G401 (cell line): Measurements from ENCODE around the gene PLEKHG7. TPM values are rescaled to one million over a fixed set of nuclear protein-coding genes. Genes with fewer than 3 reads are reported as not detected.

Experiments used
- DNase-seq: peaks from one replicate; pipeline ENCODE4 v3.0.0-alpha.2; 2015; ENCODE audit warnings: low spot score
- in situ Hi-C: cut with HindIII; loops from 2 replicates; pipeline ENCODE4 v1.10.0; 2016; ENCODE audit warnings: low sequenced_read_pairs, mixed read lengths
- total RNA-seq: library from RNA; depleted of rRNA; stranded (reverse); fragments of >200 nt; shearing (Covaris generic); gene quantifications from 2 replicates; pipeline ENCODE4 v1.2.3, GENCODE V29; 2014

PLEKHG7 gene
- total RNA-seq, 1 experiment from 2014 or later = not detected

DNA sequence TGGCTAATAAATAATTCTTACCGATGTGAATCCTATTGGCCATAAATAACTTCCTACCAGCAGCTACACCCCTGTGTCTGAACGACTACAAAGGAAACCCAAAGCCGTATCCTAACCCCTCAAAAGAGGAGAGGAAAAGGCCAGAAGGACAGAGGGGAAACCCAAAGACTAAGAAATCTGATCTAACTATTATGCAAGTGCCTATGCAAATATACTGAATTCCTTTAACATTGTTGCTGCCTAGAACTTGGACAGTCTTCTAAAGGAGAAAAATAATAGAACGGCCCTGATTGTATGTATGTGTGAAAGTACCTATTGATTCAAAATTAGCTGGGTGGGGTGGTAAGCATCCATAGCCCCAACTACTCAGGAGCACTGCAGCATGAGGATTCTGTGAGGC, 997 bp downstream of the PLEKHG7 start:
- in situ Hi-C loops = no loop called here
- no peak for DNase-seq

DNA sequence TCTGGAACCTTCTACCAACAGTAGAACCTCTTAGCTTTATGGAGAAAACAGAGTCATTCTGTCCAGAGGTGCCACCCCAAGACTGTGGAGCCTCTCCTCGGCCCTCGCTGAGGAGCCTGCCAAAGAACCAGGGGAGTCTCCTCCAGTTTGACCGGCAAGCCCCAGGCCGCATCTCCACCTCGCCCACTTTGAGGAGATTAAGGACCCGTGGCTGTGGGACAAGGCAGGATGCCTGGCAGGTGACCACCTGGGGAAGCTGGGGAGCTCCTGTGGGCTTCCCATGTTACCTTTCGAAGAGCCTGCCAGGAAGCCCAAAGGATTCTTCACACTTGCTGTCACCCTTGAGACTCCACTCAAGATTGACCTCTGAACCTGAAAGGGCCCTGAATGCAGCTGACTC, 3.8 kb downstream of the PLEKHG7 start:
- DNase-seq = no peak
- in situ Hi-C loops = no loop called here

DNA sequence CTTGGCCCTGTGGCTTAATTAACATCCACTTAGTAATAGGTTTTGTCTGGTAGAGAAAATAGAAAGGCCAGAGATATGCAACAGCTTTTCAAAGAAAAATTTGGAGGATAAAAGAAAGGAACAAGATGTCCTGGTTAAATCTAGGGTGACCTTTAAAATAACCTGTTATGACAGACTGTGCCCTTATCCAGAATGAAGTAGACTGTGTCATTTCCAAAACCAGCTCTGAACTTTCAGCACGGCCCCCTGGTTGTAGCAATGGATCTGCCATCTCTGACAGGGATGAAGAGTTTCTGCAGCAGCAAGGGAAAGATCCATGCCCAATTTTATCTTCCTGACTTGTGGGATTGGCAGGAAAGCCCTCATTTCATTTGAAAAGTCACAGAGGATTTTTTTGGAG, 5.1 kb downstream of the PLEKHG7 start:
- in situ Hi-C loops = no loop called here
- no peak for DNase-seq

DNA sequence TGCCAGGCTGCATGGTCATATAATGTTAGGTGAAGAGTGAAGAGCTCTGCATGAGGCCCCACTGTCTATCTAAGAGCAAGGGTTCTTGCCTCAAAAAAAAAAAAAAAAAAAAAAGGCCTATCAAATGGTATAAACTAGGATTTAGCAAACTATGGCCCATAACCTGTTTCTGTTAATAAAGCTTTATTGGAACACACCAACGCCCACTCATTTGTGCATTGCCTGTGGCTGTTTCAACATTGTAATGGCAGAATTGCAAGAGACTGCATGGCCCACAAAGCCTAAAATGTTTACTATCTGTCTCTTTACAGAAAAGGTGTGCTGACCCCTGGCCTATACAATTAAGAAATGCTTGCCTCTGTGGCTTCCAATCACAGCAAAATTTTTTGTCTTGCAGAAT, 12.8 kb downstream of the PLEKHG7 start:
- in situ Hi-C loops = no loop called here

DNA sequence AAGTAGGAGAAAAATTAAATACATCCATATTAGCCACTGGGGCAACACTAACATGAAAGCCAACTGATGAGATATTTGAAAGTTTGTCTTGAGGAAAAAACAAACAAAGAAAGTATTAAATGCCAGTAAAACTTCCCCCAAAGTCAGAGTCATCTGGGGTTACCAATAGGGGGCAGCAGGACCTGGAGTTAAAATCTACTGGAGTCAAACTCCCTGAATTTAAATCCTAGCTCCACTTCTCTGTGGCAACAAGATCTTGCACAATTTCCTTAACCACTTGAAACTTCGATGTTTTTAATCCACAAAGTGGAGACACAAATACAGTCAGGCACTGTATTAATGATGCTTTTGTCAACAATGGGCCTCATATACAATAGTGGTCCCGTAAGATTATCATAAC, 14.4 kb downstream of the PLEKHG7 start:
- in situ Hi-C loops = no loop called here
- DNase-seq = no peak

More for the DNA sequence above, 12.8 kb downstream of the PLEKHG7 start:
- DNase-seq = no peak

DNA sequence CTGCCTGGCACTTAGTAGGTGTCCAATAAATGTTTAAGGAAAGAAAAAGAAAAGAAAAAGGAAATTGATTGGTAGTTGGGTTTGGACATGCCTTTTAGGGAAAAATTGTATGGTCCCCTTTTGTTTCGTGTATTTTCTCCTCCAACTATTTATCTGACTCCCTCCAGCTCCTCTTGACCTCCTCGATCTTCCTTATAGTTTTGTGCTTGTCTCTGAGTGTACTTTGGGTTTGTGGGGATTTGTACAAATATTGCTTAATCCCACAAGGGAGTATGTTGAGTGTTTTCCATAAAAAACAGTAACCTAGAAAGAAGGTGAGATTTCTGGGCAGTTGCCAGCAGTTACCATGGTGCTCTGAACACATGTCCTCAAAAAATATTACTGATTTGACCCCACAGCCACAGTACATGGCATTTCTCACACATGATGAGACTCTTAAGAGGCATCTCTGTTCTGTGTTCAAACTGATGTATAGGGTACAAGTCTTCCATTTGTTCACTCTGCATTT, 15.7 kb downstream of the PLEKHG7 start:
- DNase-seq = no peak
- in situ Hi-C loops = no loop called here

DNA sequence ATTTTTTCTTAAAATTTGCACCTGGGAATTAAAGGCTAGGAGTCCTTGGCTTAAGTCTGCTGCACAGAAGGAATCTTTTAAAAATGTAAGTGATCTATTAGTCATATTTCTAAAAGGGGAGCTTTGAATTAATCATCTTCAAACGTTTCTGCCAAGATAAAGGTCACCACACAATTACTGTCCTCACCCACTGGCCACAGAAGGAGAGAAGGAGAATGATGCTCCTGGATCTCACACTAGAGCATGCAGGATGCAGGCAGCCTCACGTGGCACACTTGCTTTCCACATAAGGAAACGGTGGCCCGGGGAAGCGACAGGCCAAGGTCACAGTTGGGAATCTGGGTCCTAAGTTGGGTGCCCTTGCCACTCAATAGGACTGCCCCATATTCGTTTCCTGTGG, 16.9 kb downstream of the PLEKHG7 start:
- no peak for DNase-seq
- in situ Hi-C loops = no loop called here

DNA sequence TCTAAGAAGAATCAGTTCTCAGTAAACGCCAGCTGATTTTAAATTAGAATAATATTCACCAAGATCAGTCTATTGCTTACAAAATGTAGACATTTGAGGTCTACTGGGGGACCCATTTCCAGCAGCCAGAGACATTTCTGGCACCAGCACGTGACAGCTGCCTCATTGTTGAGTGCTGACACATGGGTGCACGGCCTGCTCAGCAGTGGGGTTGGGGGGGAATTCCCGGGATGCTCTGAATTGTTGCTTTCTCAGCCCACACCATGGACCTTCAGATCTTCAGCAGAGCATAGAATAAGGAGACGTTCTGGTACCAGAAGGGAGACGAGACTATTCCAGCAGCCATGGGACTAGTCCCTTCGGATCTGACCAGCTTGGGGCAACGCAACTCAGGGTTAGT, 18.3 kb downstream of the PLEKHG7 start:
- in situ Hi-C loops = no loop called here
- DNase-seq = no peak

DNA sequence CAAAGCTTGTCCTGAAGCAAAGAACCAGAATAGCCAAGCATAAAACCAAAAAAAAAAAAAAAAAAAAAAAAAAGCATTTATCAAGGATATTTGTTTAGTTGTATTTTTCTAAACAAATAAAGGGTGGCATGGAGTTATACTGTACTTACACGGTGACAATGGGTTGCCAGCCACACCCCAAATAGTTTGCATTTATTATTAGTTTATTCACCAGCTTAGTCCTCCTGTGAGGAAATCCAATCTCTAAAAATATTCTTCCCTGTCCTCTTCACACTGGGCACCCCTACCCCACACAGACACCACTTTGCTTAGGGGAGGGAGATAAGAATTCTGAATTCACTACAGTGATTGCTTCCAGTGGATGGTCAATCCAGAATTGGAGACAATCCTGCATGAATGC, 18.9 kb downstream of the PLEKHG7 start:
- in situ Hi-C loops = no loop called here
- no peak for DNase-seq

DNA sequence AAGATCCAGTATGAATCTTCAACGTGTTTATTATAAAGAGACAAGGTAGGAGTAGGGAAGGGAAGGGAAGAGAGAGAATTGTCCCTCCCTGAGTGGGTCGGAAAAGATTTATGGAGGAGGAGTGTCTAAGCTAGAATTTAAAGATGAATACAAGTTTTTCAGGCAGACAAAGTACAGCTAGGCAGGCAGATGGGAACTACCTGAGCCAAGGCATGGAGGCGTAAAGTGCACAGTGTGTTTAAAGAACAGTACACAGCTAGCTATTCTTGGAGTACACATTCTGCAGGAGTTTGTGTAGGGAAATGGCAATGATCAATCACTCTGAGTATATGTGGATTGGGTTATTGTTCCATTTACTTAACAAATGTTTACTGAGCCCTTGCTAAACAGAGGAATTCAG, 20.1 kb downstream of the PLEKHG7 start:
- peak; percentile 35 for DNase-seq
- in situ Hi-C loops = no loop called here

DNA sequence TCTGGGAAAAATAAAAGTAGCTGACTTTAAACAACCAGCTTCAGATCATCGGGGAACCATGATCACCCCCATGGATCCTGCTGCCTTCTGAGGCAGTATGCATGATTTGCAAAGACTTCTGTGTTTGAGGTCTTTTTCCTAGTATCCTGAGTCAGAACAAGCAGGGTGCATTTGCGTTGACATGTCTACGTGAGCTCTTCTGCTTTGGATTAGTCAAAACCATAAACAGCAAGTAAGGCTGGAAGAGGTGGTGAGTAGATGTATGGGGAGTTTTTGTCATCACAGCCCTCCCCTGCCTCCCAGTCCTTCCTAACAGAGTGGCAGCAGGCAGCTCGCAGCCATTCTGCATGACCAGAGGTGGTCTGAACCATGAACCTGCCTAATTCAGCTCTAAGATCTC, 24.1 kb downstream of the PLEKHG7 start:
- no peak for DNase-seq
- in situ Hi-C loops = no loop called here

DNA sequence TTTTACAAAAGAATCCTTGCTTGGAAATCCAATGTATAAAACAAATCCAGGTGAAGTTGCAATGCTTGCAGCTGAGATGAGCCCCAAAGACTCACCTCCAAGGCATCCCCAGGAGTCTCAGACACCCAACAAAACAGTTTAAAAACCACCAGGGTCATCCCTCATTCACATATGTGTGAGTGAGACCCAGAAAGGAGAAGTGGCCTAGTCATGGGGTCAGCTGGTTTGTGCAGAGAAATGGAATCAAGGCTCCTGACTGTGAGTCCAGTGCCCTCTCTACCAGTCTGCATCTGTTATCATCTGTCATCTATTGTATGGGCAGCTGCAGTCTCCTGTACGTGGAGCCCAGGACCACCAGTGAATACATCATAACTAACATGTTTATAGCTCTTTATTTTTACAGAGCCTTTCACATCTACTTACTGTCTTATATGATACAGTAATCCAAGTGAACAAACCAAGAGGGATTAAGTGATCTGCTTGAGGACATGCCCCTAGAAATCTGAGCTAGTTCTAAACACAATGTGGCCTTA, 27.1 kb downstream of the PLEKHG7 start:
- no peak for DNase-seq
- in situ Hi-C loops = no loop called here

DNA sequence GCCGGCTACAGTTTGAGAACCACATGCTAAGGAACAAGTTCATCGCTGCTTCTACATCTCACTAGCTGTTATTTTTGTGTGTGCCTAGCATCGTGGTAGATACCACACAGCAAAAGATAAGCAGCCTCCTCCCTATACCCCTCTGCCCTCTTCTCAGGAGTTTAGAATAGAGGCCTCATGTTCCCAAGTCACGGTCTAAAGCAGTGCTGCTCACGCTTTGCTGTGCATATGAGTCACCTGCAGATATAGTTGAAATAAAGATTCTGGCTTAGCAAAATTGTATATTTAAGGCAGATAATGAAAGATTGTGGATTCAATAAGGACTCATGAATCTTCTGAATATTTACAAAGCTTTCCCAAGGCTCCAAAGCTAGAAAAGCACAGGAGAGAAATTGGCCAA, 28.0 kb downstream of the PLEKHG7 start:
- in situ Hi-C loops = no loop called here
- no peak for DNase-seq

DNA sequence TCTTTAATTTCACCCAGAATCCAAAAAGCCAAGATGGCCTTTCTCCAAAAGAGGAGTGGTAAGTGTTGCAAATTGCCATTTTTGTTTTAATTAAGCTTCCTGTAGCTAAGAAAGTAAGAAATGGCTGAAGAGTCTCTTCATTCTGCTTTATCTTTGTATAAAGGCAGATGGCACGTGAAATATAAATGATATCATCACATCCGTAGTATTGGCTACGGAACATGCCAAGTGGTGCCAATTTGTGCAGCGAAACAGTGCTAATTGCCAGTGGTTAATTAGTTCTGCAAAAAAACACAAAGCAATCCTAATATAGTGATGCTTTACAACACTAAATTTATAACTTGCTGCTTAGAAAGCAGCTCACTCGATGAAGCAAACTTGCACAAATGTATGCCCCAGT, 29.4 kb downstream of the PLEKHG7 start:
- in situ Hi-C loops = no loop called here
- peak; percentile 36 for DNase-seq

DNA sequence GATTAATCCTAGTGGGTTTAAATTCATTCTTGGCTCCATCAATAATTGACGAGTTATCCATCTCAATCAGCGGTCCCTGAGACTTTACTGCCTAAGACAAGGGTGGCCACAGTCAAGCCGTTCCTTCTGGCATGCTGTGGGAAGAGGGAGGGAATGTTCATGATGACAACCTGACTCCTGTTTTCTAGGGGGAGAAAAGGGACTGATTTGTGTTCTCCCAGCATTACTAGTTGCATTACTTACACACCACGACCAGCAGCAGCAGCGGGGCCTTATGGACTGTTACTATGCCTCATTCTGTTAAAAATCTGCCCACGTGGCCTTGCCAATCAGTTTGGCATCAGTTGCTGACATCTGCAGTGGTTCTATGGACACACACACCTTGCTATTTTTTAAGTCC, 29.9 kb downstream of the PLEKHG7 start:
- in situ Hi-C loops = no loop called here

DNA sequence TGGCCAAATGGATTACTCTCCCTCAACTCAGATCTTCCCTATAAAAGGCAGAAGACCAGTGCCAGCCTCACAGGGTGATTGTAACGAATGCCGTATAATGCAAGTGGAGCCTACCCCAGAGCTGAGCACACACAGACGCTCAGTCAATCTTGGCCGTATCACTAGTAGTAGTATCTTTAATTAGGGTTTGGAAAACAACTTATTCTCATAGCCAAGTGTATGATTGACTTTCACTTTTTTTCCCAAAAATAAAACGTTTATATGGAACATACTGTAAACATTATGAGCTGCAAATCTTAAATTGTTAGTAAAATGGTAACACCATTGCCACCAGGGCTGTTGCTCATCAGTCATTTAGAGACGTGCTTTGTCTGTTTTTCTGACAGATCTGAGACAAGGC, 30.4 kb downstream of the PLEKHG7 start:
- no peak for DNase-seq
- in situ Hi-C loops = no loop called here

More for the DNA sequence above, 29.9 kb downstream of the PLEKHG7 start:
- DNase-seq = peak; percentile 26

DNA sequence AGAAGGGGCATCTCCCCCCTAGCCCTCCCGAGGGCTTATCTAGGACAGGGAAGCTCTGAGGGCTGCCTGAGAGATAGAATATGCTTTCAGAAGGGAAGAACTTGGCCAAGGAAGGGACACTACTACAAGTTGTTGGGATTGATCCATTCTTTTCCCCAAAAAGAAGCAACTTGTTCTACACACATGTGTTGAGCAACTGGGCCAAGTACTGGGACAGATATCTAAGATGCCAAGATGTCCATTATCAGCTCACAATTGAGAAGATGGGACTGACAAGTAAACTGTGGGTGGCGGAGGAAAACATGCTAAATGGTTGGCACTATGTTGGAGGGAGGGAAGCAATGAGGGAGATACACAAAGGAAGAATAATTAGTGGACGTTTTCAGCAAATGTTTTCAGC, 30.9 kb downstream of the PLEKHG7 start:
- in situ Hi-C loops = no loop called here
- no peak for DNase-seq

DNA sequence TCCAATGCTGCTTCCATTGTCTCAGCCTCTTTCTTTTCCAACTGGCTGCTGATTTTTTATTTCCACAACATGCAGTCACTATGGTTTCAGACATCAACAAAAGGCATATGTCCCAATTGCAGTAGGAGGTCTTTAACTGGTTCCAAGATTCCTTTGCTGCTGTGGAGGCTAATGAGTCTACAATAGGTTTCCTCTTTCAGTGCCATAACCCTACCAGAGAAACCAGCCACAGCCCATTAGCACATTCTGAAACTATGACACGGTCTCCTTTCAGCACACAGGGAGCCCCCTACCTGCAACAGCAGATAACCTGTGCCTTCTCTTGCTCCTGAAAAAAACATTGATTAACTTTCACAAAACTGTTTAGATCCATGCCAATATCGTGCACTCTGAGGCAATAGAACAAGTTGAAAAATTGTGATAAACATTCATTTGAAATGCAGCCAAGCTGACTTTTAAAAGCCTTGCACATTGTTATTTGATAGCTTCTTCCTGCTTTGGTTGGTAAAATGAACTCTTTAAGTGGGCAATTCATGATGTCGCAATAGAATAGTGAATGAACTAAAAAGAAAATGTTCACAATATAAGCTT, 32.4 kb downstream of the PLEKHG7 start:
- in situ Hi-C loops = no loop called here
- peak; percentile 66 for DNase-seq

DNA sequence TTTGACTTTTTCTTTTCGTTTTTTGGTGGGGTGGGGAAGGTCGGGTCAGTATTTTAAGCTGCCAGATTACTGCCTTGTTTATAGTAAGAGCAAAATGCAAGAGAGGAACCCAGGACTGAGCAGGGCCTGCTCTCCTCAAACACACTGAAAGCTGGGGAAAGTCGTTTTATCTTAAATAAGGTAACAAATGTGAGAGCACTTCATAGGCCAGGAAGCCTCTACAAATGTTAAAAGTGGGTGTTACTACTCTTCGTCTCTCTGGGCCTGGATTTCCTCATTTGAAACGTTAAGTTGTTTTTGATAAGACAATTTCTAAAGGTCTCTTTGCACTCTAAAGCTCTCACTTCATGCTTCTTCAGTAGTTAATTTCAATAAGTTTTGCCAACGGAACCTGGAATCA, 33.8 kb downstream of the PLEKHG7 start:
- no peak for DNase-seq
- in situ Hi-C loops = no loop called here

DNA sequence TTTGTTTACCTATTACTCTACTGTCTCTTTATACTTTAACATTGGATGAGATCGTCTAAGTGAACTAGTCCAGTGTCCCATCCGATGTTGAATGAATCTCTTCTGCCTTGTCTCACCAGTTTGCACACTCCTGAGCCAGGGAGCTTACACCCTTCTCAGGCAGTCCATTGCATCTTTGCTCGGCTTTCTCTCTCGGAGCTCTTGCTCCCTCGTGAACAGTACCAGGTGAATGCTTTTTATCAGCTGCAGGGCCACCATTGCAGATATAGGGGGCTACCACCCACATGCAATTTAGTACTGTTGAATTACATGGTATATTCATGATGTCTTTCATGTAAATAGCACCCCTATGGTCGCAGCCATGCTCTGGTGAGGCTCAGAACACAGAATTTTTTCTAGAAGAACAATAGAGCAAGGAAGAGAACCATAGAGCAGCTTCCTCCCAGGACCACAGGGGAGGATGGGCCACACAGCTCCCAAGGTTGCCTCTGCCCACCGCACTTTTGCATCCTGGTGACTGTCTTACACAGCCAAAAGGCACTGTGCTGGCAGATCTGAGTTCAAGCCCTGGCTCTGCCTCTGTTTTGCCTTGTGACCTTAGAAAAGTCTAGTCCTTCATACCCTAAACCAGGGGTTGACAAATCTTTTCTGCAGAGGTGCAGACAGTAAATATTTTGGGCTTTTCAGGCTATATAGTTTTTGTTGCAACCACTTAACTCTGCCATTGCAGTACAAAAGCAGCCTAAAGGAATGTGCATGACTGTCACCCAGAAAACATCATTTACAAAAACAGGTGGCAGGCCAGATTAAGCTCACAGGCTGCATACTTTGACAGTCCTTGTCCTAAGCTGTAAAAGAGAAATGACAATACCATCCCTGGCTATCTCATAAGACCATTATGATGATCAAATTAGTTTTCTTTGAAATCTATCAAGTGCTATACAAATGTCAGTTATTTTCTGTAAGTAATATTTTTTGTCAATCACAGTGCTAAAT, 35.4 kb downstream of the PLEKHG7 start:
- no peak for DNase-seq
- in situ Hi-C loops = no loop called here
